Uterus (tissue), 4 donors: ENCODE data around the gene SNX9. TPM values are rescaled to one million over a fixed set of nuclear protein-coding genes. Genes with fewer than 3 reads are reported as not detected.

Experiments used
- DNase-seq, 2 donors: peaks; one replicate each; pipeline ENCODE4 v3.0.0-alpha.2; 2019 to 2020
- H3K27ac ChIP-seq, 2 donors: fragments of 200-600 bp; sonication (generic); 1 replicate in 1 of 2; 2 replicates in 1 of 2; pipeline ENCODE4 v1.5.1; 2016 to 2018
- H3K27me3 ChIP-seq, 2 donors: fragments of 200-600 bp; sonication (generic); one replicate each; pipeline ENCODE4 v1.5.1; 2018 to 2019; ENCODE audit warnings: control low read depth in 1 of 2
- H3K36me3 ChIP-seq, 2 donors: fragments of 200-600 bp; sonication (generic); one replicate each; pipeline ENCODE4 v1.5.1; 2019; ENCODE audit warnings: control low read depth in 1 of 2
- H3K4me1 ChIP-seq, 2 donors: fragments of 200-600 bp; sonication (generic); one replicate each; pipeline ENCODE4 v1.5.1; 2018 to 2019; ENCODE audit warnings: control low read depth in 1 of 2
- H3K4me3 ChIP-seq, 2 donors: fragments of 200-600 bp; sonication (generic); 1 replicate in 1 of 2; 2 replicates in 1 of 2; pipeline ENCODE4 v1.5.1; 2018 to 2019; ENCODE audit warnings: mild to moderate bottlenecking in 1 of 2
- H3K9me3 ChIP-seq, 2 donors: fragments of 200-600 bp; sonication (generic); one replicate each; pipeline ENCODE4 v1.5.1; 2019; ENCODE audit warnings: control low read depth in 1 of 2
- POLR2A ChIP-seq, 2 donors: fragments of 450-650 bp; IDR thresholded peaks; one replicate each; pipeline ENCODE4 v1.6.1; 2016; ENCODE audit warnings: antibody characterized with exemption in 2 of 2, mild to moderate bottlenecking in 1 of 2, moderate library complexity in 1 of 2
- intact Hi-C: fragments of 100-400 bp; cut with DNase I; formaldehyde crosslinking; loops from one replicate; pipeline ENCODE4 v1.15.1; 2023; ENCODE audit warnings: low total_unique reads
- total RNA-seq, 4 donors: library from RNA; depleted of rRNA in 3 of 4; stranded (reverse); fragments of >200 nt in 3 of 4; gene quantifications; one replicate each; pipeline versions ENCODE4 v1.1.0 to v1.2.4, GENCODE V29; 2014 to 2023
- TF ChIP-seq, protein P1 (sequence below), 4 experiments: fragments of 200-600 bp in 2 of 4; fragments of 450-650 bp in 2 of 4; sonication (generic) in 2 of 4; IDR thresholded peaks; one replicate each; pipeline ENCODE4 v1.5.1; 2016 to 2019; ENCODE audit warnings: antibody characterized with exemption in 4 of 4, mild to moderate bottlenecking in 2 of 4, moderate library complexity in 1 of 4
- donor health status: DM: yes; HTN: yes; CAD: no.

Gene SNX9
- total RNA-seq, 4 donors from 2014 or later, result 31.0 to 65.9 (median 50.5) TPM

- Histone ChIP-seq H3K27me3 (no peaks in the 10 kb centered on the region), H3K27ac (no peak overlapping the region), H3K4me1 (peaks cover 3 to 9% of the 10 kb centered on the region in 2 donors), H3K36me3 (no peaks in the 10 kb centered on the region), H3K4me3 (no peak overlapping the region), H3K9me3 (no peaks in the 10 kb centered on the region)
- intact Hi-C loops, result no loop called here
- TF ChIP-seq, protein P1, sequence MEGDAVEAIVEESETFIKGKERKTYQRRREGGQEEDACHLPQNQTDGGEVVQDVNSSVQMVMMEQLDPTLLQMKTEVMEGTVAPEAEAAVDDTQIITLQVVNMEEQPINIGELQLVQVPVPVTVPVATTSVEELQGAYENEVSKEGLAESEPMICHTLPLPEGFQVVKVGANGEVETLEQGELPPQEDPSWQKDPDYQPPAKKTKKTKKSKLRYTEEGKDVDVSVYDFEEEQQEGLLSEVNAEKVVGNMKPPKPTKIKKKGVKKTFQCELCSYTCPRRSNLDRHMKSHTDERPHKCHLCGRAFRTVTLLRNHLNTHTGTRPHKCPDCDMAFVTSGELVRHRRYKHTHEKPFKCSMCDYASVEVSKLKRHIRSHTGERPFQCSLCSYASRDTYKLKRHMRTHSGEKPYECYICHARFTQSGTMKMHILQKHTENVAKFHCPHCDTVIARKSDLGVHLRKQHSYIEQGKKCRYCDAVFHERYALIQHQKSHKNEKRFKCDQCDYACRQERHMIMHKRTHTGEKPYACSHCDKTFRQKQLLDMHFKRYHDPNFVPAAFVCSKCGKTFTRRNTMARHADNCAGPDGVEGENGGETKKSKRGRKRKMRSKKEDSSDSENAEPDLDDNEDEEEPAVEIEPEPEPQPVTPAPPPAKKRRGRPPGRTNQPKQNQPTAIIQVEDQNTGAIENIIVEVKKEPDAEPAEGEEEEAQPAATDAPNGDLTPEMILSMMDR (IDR thresholded peaks at IDR 0.05), result no peak
- no peak for TF ChIP-seq POLR2A (IDR thresholded peaks at IDR 0.05)
- no peak for DNase-seq
These were observed 14.6 kb upstream of the SNX9 start for GRCh38 chr6:157808405-157808950.

DNA sequence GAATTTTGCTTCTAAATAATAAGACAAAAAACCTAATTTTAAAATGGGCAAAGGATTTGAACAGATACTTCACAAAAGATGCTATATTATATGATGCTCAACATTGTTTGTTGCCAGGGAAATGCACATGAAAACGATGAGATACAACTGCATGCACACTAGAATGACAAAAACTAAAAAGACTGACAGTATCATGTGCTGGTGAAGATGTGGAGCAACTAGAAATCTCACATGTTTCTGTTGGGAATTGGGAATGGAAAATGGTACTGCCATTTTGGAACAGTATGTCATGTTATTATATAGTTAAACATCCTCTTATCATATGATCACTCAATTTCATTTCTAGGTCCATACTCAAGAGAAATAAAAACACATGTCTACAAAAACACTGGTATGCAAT is 13.4 kb upstream of the SNX9 start:
- no peak overlapping the region for H3K27ac ChIP-seq
- H3K27me3 ChIP-seq, result no peaks in the 10 kb centered on the region
- no peak overlapping the region for H3K4me3 ChIP-seq
- no peak for DNase-seq
- H3K4me1 ChIP-seq, result peaks cover 3 to 16% of the 10 kb centered on the region in 2 donors
- intact Hi-C loops, result no loop called here
- H3K9me3 ChIP-seq, result no peaks in the 10 kb centered on the region
- no peak for TF ChIP-seq POLR2A (IDR thresholded peaks at IDR 0.05)
- TF ChIP-seq, protein P1 (IDR thresholded peaks at IDR 0.05), result no peak
- H3K36me3 ChIP-seq, result no peaks in the 10 kb centered on the region

GRCh38 chr6:157811137-157811475 is 11.9 kb upstream of the SNX9 start:
- Histone ChIP-seq H3K4me1 (peaks cover 3 to 22% of the 10 kb centered on the region in 2 donors), H3K27ac (no peak overlapping the region), H3K9me3 (no peaks in the 10 kb centered on the region), H3K27me3 (no peaks in the 10 kb centered on the region), H3K36me3 (no peaks in the 10 kb centered on the region), H3K4me3 (no peak overlapping the region)
- intact Hi-C loops, result no loop called here
- TF ChIP-seq, protein P1 (IDR thresholded peaks at IDR 0.05), result no peak
- TF ChIP-seq POLR2A (IDR thresholded peaks at IDR 0.05), result no peak
- DNase-seq, result no peak

DNA sequence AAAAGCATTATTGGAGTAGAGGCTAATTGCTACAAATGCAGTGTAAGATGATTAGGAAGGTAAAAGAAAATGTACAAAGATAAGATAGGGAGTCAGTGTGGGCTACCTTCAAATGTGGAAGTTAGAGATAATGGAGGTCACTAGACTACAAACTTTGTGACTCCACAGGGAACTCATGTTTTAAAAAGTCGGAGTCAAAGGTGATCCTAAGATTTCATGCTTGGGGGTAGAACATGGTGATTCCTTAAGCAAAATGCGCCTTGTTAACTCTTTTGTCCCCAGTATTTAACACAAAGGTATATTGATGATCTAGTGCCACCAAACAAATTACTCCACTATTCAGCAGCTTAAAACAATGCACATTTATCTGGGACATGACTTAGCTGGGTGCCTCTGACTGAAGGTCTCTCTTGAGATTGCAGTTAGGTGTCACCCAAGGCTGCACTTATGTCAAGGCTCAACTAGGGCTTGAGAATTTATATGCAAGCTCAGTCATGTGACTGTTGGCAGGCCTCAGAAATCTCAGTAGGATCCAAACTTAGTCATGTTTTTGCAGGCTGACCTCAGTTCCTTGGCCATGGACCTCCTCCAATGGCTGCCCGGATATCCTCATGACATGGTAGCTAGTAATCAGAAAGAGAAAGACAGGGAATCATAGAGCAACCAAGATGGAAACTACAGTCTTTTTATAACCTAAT is 11.4 kb upstream of the SNX9 start:
- H3K27ac ChIP-seq, result no peak overlapping the region
- no peak overlapping the region for H3K4me3 ChIP-seq
- no peak for DNase-seq
- H3K9me3 ChIP-seq, result no peaks in the 10 kb centered on the region
- no peaks in the 10 kb centered on the region for H3K36me3 ChIP-seq
- no peaks in the 10 kb centered on the region for H3K27me3 ChIP-seq
- TF ChIP-seq, protein P1 (IDR thresholded peaks at IDR 0.05), result no peak
- TF ChIP-seq POLR2A (IDR thresholded peaks at IDR 0.05), result no peak
- intact Hi-C loops, result no loop called here
- peaks cover 3 to 22% of the 10 kb centered on the region in 2 donors for H3K4me1 ChIP-seq

- TF ChIP-seq, protein P1 (IDR thresholded peaks at IDR 0.05), result no peak
- TF ChIP-seq POLR2A (IDR thresholded peaks at IDR 0.05), result no peak
- Histone ChIP-seq H3K27ac (peak overlapping the region; percentile 79 to 83), H3K4me3 (no peak overlapping the region), H3K36me3 (no peaks in the 10 kb centered on the region), H3K9me3 (no peaks in the 10 kb centered on the region), H3K4me1 (peaks cover 3 to 22% of the 10 kb centered on the region in 2 donors), H3K27me3 (no peaks in the 10 kb centered on the region)
- intact Hi-C loops, result no loop called here
- no peak for DNase-seq
These were observed 10.4 kb upstream of the SNX9 start for GRCh38 chr6:157812425-157813171.
